Psoas muscle (tissue), 8 donors: ENCODE results near the gene CLIP1. TPM values are rescaled to one million over a fixed set of nuclear protein-coding genes. Genes with fewer than 3 reads are reported as not detected.

Experiments used
- ATAC-seq, 4 donors: fragments of 200-7000 bp; cut with Tn5 transposase; one replicate each; pipeline ENCODE4 v1.9.1; 2020; ENCODE audit warnings: moderate library complexity in 3 of 4, mild to moderate bottlenecking in 2 of 4
- DNase-seq, 2 donors: peaks; one replicate each; pipeline ENCODE4 v3.0.0-alpha.2; 2020
- H3K27ac ChIP-seq: fragments of 200-600 bp; one replicate; pipeline ENCODE4 v1.8.0; 2022
- H3K27me3 ChIP-seq, 3 donors: fragments of 200-600 bp in 1 of 3; one replicate each; pipeline versions ENCODE4 v1.6.1 to v1.8.0; 2013 to 2022; ENCODE audit warnings: low read length in 2 of 3, mild to moderate bottlenecking in 2 of 3, moderate library complexity in 1 of 3; ENCODE audit not compliant: insufficient read depth in 3 of 3
- H3K36me3 ChIP-seq, 2 donors: fragments of 200-600 bp in 1 of 2; one replicate each; pipeline versions ENCODE4 v1.6.1 to v1.8.0; 2013 to 2022; ENCODE audit warnings: low read depth in 1 of 2, mild to moderate bottlenecking in 1 of 2, moderate library complexity in 1 of 2; ENCODE audit not compliant: insufficient read depth in 1 of 2
- H3K4me1 ChIP-seq: fragments of 200-600 bp; one replicate; pipeline ENCODE4 v1.8.0; 2022
- H3K4me3 ChIP-seq: fragments of 200-600 bp; one replicate; pipeline ENCODE4 v1.8.0; 2022; ENCODE audit warnings: mild to moderate bottlenecking
- H3K9me3 ChIP-seq: fragments of 200-600 bp; one replicate; pipeline ENCODE4 v1.8.0; 2022
- CTCF ChIP-seq: fragments of 200-600 bp; IDR thresholded peaks from one replicate; pipeline ENCODE4 v1.8.0; 2022; ENCODE audit warnings: antibody characterized with exemption
- whole genome bisulfite sequencing, 3 donors: extraction: QIAGEN DNeasy Blood & Tissue Kit; methylation state at CpG; one replicate each; pipeline versions ENCODE4 v1.1.6 to v1.1.7; 2013; 5-methylcytosine and 5-hydroxymethylcytosine counted together
- intact Hi-C, 2 donors: fragments of 100-400 bp; cut with DNase I; formaldehyde crosslinking; loops; one replicate each; pipeline versions ENCODE4 v1.11.0 to v1.14.2; 2022
- polyA plus RNA-seq, 3 donors: library from polyadenylated mRNA; stranded (reverse); fragments of 200-250 nt; gene quantifications; one replicate each; pipeline ENCODE4 v1.2.3, GENCODE V29; 2013
- total RNA-seq, 4 donors: library from RNA; stranded (reverse); fragmentation: NEBNext Ultra II Directional in 2 of 4; extraction: Animal tissue kit (Norgen Biotek cat#: 25700) in 2 of 4; gene quantifications; one replicate each; pipeline versions ENCODE4 v1.2.1 to v1.2.4, GENCODE V29; 2021 to 2023
- donor health status: healthy with polysubstance abuse.
- donor health status: DM: no; HTN: no; CAD: no; lungs with moderate emphysema.
- donor health status: Bipolar disorder and iron deficiency.
- donor health status: healthy.
- donor health status: DM: yes; HTN: yes; CAD: no.
- donor health status: DM: no; HTN: no; CAD: no.
- donor health status: DM: no; HTN: no; CAD: no.
- donor health status: DM: yes; HTN: yes; CAD: no.

CLIP1 gene
- total and polyA plus RNA-seq, 7 donors = 235 to 639 (median 458) TPM

GRCh38 chr12:122393817-122394216 is 28.7 kb downstream of the CLIP1 start:
- ATAC-seq (no peak), DNase-seq (no peak)
- Histone ChIP-seq H3K36me3 (peaks cover 0 to 33% of the 10 kb centered on the region in 2 donors), H3K9me3 (no peaks in the 10 kb centered on the region), H3K27me3 (no peaks in the 10 kb centered on the region), H3K4me1 (peaks cover 25% of the 10 kb centered on the region), H3K4me3 (no peak overlapping the region), H3K27ac (peak overlapping the region; percentile 30)
- 94 to 97% (median 94%) methylated on average over 4 of the region's 4 CpGs for WGBS, 3 donors
- TF ChIP-seq CTCF = no peak
- intact Hi-C loops = no loop called here

- Histone ChIP-seq H3K4me1 (peaks cover 25% of the 10 kb centered on the region), H3K27ac (peak overlapping the region; percentile 30), H3K36me3 (peaks cover 3 to 29% of the 10 kb centered on the region in 2 donors), H3K4me3 (no peak overlapping the region), H3K9me3 (no peaks in the 10 kb centered on the region), H3K27me3 (no peaks in the 10 kb centered on the region)
- TF ChIP-seq CTCF = no peak
- WGBS, 3 donors = 86 to 94% (median 90%) methylated on average over 5 of the region's 5 CpGs
- intact Hi-C loops = no loop called here
- ATAC-seq (no peak), DNase-seq (no peak)
Observed at GRCh38 chr12:122392411-122392810, 30.1 kb downstream of the CLIP1 start.

GRCh38 chr12:122389677-122390076 is 32.8 kb downstream of the CLIP1 start:
- peaks cover 34% of the 10 kb centered on the region for H3K4me1 ChIP-seq
- ATAC-seq (no peak), DNase-seq (no peak)
- H3K4me3 ChIP-seq = no peak overlapping the region
- no peak for TF ChIP-seq CTCF
- H3K36me3 ChIP-seq = peaks cover 6 to 23% of the 10 kb centered on the region in 2 donors
- WGBS, 3 donors = 87 to 97% (median 89%) methylated on average over 7 of the region's 7 CpGs
- H3K27ac ChIP-seq = peak overlapping the region; percentile 46
- no peaks in the 10 kb centered on the region for H3K9me3 ChIP-seq
- H3K27me3 ChIP-seq = no peaks in the 10 kb centered on the region
- intact Hi-C loops = no loop called here

- ATAC-seq = no peak
- Histone ChIP-seq H3K36me3 (peaks cover 8 to 23% of the 10 kb centered on the region in 2 donors), H3K9me3 (no peaks in the 10 kb centered on the region), H3K27me3 (no peaks in the 10 kb centered on the region), H3K27ac (peak overlapping the region; percentile 53), H3K4me3 (no peak overlapping the region), H3K4me1 (peaks cover 48% of the 10 kb centered on the region)
- TF ChIP-seq CTCF = no peak
- 89 to 93% (median 93%) methylated on average over 6 of the region's 6 CpGs for WGBS, 3 donors
- no peak for DNase-seq
- intact Hi-C loops = no loop called here
Observed at GRCh38 chr12:122387887-122388286, 34.6 kb downstream of the CLIP1 start.
